ENCODE data around the gene CSNK2A2.

The CSNK2A2 gene

GRCh38 chr16:58111302-58111627 lies 86.6 kb downstream of the CSNK2A2 start:
- H2AFZ ChIP-seq (ENCODE audit: low read length), result no peak overlapping the region
- peaks cover 13% of the 10 kb centered on the region; the same call in 1 of the 2 replicates for H3K36me3 ChIP-seq (replicated peaks; ENCODE audit: insufficient read depth, low read length)
- no peak overlapping the region for H3K4me3 ChIP-seq (ENCODE audit: low read length)
- no peak for DNase-seq
- H3K9ac ChIP-seq (ENCODE audit: low read length), result no peak overlapping the region
- no peaks in the 10 kb centered on the region for H3K79me2 ChIP-seq (ENCODE audit: low read length)
- H3K4me1 ChIP-seq (ENCODE audit: low read length), result no peaks in the 10 kb centered on the region
- H3F3A ChIP-seq (ENCODE audit: insufficient read depth, low read length), result no peaks in the 10 kb centered on the region
- no peak for TF ChIP-seq EZH2 (optimal IDR thresholded peaks at IDR 0.05; ENCODE audit: low read depth, low read length)
- TF ChIP-seq, protein P1, sequence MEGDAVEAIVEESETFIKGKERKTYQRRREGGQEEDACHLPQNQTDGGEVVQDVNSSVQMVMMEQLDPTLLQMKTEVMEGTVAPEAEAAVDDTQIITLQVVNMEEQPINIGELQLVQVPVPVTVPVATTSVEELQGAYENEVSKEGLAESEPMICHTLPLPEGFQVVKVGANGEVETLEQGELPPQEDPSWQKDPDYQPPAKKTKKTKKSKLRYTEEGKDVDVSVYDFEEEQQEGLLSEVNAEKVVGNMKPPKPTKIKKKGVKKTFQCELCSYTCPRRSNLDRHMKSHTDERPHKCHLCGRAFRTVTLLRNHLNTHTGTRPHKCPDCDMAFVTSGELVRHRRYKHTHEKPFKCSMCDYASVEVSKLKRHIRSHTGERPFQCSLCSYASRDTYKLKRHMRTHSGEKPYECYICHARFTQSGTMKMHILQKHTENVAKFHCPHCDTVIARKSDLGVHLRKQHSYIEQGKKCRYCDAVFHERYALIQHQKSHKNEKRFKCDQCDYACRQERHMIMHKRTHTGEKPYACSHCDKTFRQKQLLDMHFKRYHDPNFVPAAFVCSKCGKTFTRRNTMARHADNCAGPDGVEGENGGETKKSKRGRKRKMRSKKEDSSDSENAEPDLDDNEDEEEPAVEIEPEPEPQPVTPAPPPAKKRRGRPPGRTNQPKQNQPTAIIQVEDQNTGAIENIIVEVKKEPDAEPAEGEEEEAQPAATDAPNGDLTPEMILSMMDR (IDR thresholded peaks at IDR 0.05; ENCODE audit: low read length), result no peak
- TF ChIP-seq EZH2phosphoT487 (IDR thresholded peaks at IDR 0.05; ENCODE audit: low read length), result no peak
- H3K9me3 ChIP-seq (replicated peaks; ENCODE audit: insufficient read depth, low read length), result no peaks in the 10 kb centered on the region
- no peak overlapping the region for H3K27ac ChIP-seq (ENCODE audit: low read length)
- H4K20me1 ChIP-seq (ENCODE audit: insufficient read depth, low read length), result no peaks in the 10 kb centered on the region
- H3K4me2 ChIP-seq (ENCODE audit: low read depth, low read length), result no peak overlapping the region
- H3K27me3 ChIP-seq (replicated peaks; ENCODE audit: insufficient read depth, low read length), result no peaks in the 10 kb centered on the region
- H3K9me2 ChIP-seq (replicated peaks; ENCODE audit: insufficient read depth, low read length), result no peaks in the 10 kb centered on the region

GRCh38 chr16:58110571-58111301 lies 87.2 kb downstream of the CSNK2A2 start:
- Histone ChIP-seq H3K4me2 (ENCODE audit: low read depth, low read length) (no peak overlapping the region), H3K27me3 (replicated peaks; ENCODE audit: insufficient read depth, low read length) (no peaks in the 10 kb centered on the region), H4K20me1 (ENCODE audit: insufficient read depth, low read length) (no peaks in the 10 kb centered on the region), H3K4me3 (ENCODE audit: low read length) (no peak overlapping the region), H3K9me2 (replicated peaks; ENCODE audit: insufficient read depth, low read length) (no peaks in the 10 kb centered on the region), H3K27ac (ENCODE audit: low read length) (no peak overlapping the region), H3K4me1 (ENCODE audit: low read length) (no peaks in the 10 kb centered on the region), H3K79me2 (ENCODE audit: low read length) (no peaks in the 10 kb centered on the region), H3K9ac (ENCODE audit: low read length) (no peak overlapping the region), H3K9me3 (replicated peaks; ENCODE audit: insufficient read depth, low read length) (no peaks in the 10 kb centered on the region), H2AFZ (ENCODE audit: low read length) (no peak overlapping the region), H3F3A (ENCODE audit: insufficient read depth, low read length) (no peaks in the 10 kb centered on the region), H3K36me3 (replicated peaks; ENCODE audit: insufficient read depth, low read length) (peaks cover 10% of the 10 kb centered on the region; the same call in 1 of the 2 replicates)
- TF ChIP-seq EZH2phosphoT487 (IDR thresholded peaks at IDR 0.05; ENCODE audit: low read length), result no peak
- TF ChIP-seq, protein P1 (IDR thresholded peaks at IDR 0.05; ENCODE audit: low read length), result no peak
- TF ChIP-seq EZH2 (optimal IDR thresholded peaks at IDR 0.05; ENCODE audit: low read depth, low read length), result no peak
- no peak for DNase-seq

DNA sequence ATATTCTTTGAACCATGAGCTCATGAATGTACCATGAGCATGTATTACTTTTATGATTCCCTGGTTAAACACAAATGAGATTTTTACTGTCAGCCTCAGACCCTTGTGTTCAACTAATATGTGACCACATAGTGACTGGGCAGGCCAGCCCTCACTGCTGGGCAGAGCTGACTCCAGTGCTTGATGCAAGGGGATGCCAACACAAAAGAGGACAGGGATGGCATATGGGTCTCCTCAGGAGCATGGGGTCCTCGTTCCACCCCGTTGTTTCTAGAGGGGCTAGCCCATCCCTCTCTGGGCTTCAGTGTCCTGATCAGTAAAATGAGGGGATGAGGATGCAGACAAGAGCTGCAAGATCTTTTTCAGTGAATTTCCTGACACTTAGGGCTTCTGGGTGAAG lies 88.0 kb downstream of the CSNK2A2 start:
- TF ChIP-seq EZH2phosphoT487 (IDR thresholded peaks at IDR 0.05; ENCODE audit: low read length), result no peak
- TF ChIP-seq EZH2 (optimal IDR thresholded peaks at IDR 0.05; ENCODE audit: low read depth, low read length), result no peak
- H3K4me3 ChIP-seq (ENCODE audit: low read length), result no peak overlapping the region
- no peaks in the 10 kb centered on the region for H3K79me2 ChIP-seq (ENCODE audit: low read length)
- no peaks in the 10 kb centered on the region for H3K4me1 ChIP-seq (ENCODE audit: low read length)
- H2AFZ ChIP-seq (ENCODE audit: low read length), result no peak overlapping the region
- 0 out of 2 replicates have a peak, but pooled peaks cover 2% of the 10 kb centered on the region for H3K36me3 ChIP-seq (replicated peaks; ENCODE audit: insufficient read depth, low read length)
- H3F3A ChIP-seq (ENCODE audit: insufficient read depth, low read length), result no peaks in the 10 kb centered on the region
- H3K4me2 ChIP-seq (ENCODE audit: low read depth, low read length), result no peak overlapping the region
- no peaks in the 10 kb centered on the region for H3K27me3 ChIP-seq (replicated peaks; ENCODE audit: insufficient read depth, low read length)
- no peaks in the 10 kb centered on the region for H3K9me2 ChIP-seq (replicated peaks; ENCODE audit: insufficient read depth, low read length)
- no peak for DNase-seq
- no peak overlapping the region for H3K9ac ChIP-seq (ENCODE audit: low read length)
- H3K27ac ChIP-seq (ENCODE audit: low read length), result no peak overlapping the region
- H3K9me3 ChIP-seq (replicated peaks; ENCODE audit: insufficient read depth, low read length), result no peaks in the 10 kb centered on the region
- H4K20me1 ChIP-seq (ENCODE audit: insufficient read depth, low read length), result no peaks in the 10 kb centered on the region

DNA sequence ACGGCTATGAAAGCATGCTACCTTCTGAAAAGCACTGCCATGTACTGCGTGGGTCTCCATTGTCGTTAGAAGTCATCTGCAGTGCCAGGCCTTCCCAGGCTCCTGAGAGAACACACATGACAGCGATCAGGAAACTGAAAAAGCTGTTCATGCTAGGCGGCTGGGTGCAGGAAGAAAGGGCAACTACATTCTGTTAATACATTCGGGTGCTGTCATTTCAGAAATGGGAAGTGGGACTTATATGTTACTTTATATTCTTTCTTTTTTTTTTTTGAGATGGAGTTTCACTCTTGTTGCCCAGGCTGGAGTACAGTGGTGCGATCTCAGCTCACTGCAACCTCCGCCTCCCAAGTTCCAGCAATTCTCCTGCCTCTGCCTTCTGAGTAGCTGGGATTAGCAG lies 88.6 kb downstream of the CSNK2A2 start:
- H3K9ac ChIP-seq (ENCODE audit: low read length), result no peak overlapping the region
- H3K9me3 ChIP-seq (replicated peaks; ENCODE audit: insufficient read depth, low read length), result no peaks in the 10 kb centered on the region
- H4K20me1 ChIP-seq (ENCODE audit: insufficient read depth, low read length), result no peaks in the 10 kb centered on the region
- no peaks in the 10 kb centered on the region for H3K36me3 ChIP-seq (replicated peaks; ENCODE audit: insufficient read depth, low read length)
- H3K27ac ChIP-seq (ENCODE audit: low read length), result no peak overlapping the region
- H3K79me2 ChIP-seq (ENCODE audit: low read length), result no peaks in the 10 kb centered on the region
- no peaks in the 10 kb centered on the region for H3K9me2 ChIP-seq (replicated peaks; ENCODE audit: insufficient read depth, low read length)
- H3K4me3 ChIP-seq (ENCODE audit: low read length), result no peak overlapping the region
- DNase-seq, result no peak
- H3K4me1 ChIP-seq (ENCODE audit: low read length), result no peaks in the 10 kb centered on the region
- no peaks in the 10 kb centered on the region for H3K27me3 ChIP-seq (replicated peaks; ENCODE audit: insufficient read depth, low read length)
- no peaks in the 10 kb centered on the region for H3F3A ChIP-seq (ENCODE audit: insufficient read depth, low read length)
- no peak for TF ChIP-seq EZH2 (optimal IDR thresholded peaks at IDR 0.05; ENCODE audit: low read depth, low read length)
- TF ChIP-seq, protein P1 (IDR thresholded peaks at IDR 0.05; ENCODE audit: low read length), result no peak
- no peak for TF ChIP-seq EZH2phosphoT487 (IDR thresholded peaks at IDR 0.05; ENCODE audit: low read length)
- no peak overlapping the region for H2AFZ ChIP-seq (ENCODE audit: low read length)
- no peak overlapping the region for H3K4me2 ChIP-seq (ENCODE audit: low read depth, low read length)

Data from MM.1S (cell line).